Caco-2 (cell line): Measurements from ENCODE around the gene PDIA2. TPM values are rescaled to one million over a fixed set of nuclear protein-coding genes. Genes with fewer than 3 reads are reported as not detected.

Source experiments
- BruUV-seq: library from RNA; stranded (reverse); fragments of 400-500 nt; replicated peaks from 2 replicates; lab custom pipeline; 2021; lab: Mats Ljungman, UMichigan
- CTCF ChIA-PET: fragments of 300-600 bp; sonication (Branson Sonifier 250); formaldehyde crosslinking; loops from one replicate; lab custom pipeline; 2022; ENCODE audit warnings: antibody characterized with exemption; lab: Charles Lee
- POLR2A ChIA-PET: fragments of 300-600 bp; sonication (Branson Sonifier 250); formaldehyde crosslinking; loops from one replicate; lab custom pipeline; 2022; ENCODE audit warnings: antibody characterized with exemption; lab: Charles Lee
- DNase-seq, 2 experiments: peaks; one replicate each; pipeline versions ENCODE4 v3.0.0 to v3.0.0-alpha.2; 2020 to 2022
- H3K27me3 ChIP-seq: replicated peaks from 2 replicates; pipeline ENCODE4 v1.6.0; 2011; ENCODE audit warnings: low read length; ENCODE audit not compliant: control insufficient read depth, insufficient read depth
- H3K36me3 ChIP-seq: 2 replicates; pipeline ENCODE4 v1.5.1; 2011; ENCODE audit warnings: low read length; ENCODE audit not compliant: control insufficient read depth, insufficient read depth
- H3K4me1 ChIP-seq: fragments of 250-450 bp; sonication (Bioruptor Pico); 2 replicates; pipeline ENCODE4 v1.5.1; 2020; ENCODE audit warnings: mild to moderate bottlenecking
- H3K4me3 ChIP-seq: 2 replicates; pipeline ENCODE4 v1.5.1; 2011; ENCODE audit warnings: low read depth, mild to moderate bottlenecking, control low read depth, low read length
- H3K9me3 ChIP-seq: fragments of 250-450 bp; sonication (Bioruptor Pico); 2 replicates; pipeline ENCODE4 v1.5.1; 2020; ENCODE audit warnings: mild to moderate bottlenecking, moderate library complexity
- H3K27ac Mint-ChIP-seq: one replicate; pipeline ENCODE4 v1.8.0; 2022; ENCODE audit warnings: mixed read lengths; ENCODE audit not compliant: unreplicated experiment
- H3K27me3 Mint-ChIP-seq: one replicate; pipeline ENCODE4 v1.8.0; 2022; ENCODE audit warnings: mixed read lengths; ENCODE audit not compliant: insufficient read depth, unreplicated experiment
- H3K36me3 Mint-ChIP-seq: one replicate; pipeline ENCODE4 v1.8.0; 2022; ENCODE audit warnings: mild to moderate bottlenecking, mixed read lengths; ENCODE audit not compliant: insufficient read depth, unreplicated experiment
- H3K4me1 Mint-ChIP-seq: one replicate; pipeline ENCODE4 v1.8.0; 2022; ENCODE audit warnings: low read depth, mixed read lengths; ENCODE audit not compliant: unreplicated experiment
- H3K4me3 Mint-ChIP-seq: one replicate; pipeline ENCODE4 v1.8.0; 2022; ENCODE audit warnings: mild to moderate bottlenecking, moderate library complexity, mixed read lengths; ENCODE audit not compliant: unreplicated experiment
- H3K9me3 Mint-ChIP-seq: one replicate; pipeline ENCODE4 v1.8.0; 2022; ENCODE audit warnings: mixed read lengths; ENCODE audit not compliant: unreplicated experiment
- CTCF ChIP-seq, 2 experiments: fragments of 200-600 bp in 1 of 2; IDR thresholded peaks; 1 replicate in 1 of 2; 2 replicates in 1 of 2; pipeline versions ENCODE4 v1.5.1 to v1.8.0; 2011 to 2022; ENCODE audit warnings: antibody characterized with exemption in 1 of 2, control low read depth in 1 of 2, inconsistent platforms in 1 of 2, low read depth in 1 of 2, low read length in 1 of 2, mild to moderate bottlenecking in 1 of 2, moderate library complexity in 1 of 2; ENCODE audit not compliant: insufficient read depth in 1 of 2, severe bottlenecking in 1 of 2, unreplicated experiment in 1 of 2
- intact Hi-C: fragments of 100-400 bp; cut with micrococcal nuclease; formaldehyde crosslinking; loops from one replicate; pipeline ENCODE4 v1.10.0; 2022; ENCODE audit not compliant: unreplicated experiment
- total RNA-seq: library from RNA; stranded (reverse); gene quantifications from 2 replicates; pipeline ENCODE4 v1.2.3, GENCODE V29; 2022

Gene PDIA2
- total RNA-seq, 1 experiment from 2014 or later = 0.41 TPM

GRCh38 chr16:301235-301634, 18.3 kb downstream of the PDIA2 start:
- H3K4me3 ChIP-seq = no peak overlapping the region
- BruUV-seq = no TSS peak
- H3K27me3 Mint-ChIP-seq = no peaks in the 10 kb centered on the region
- H3K27me3 ChIP-seq = no peaks in the 10 kb centered on the region
- no peak for DNase-seq
- H3K9me3 Mint-ChIP-seq = no peaks in the 10 kb centered on the region
- no peaks in the 10 kb centered on the region for H3K9me3 ChIP-seq
- H3K4me1 ChIP-seq = no peaks in the 10 kb centered on the region
- H3K36me3 ChIP-seq = no peaks in the 10 kb centered on the region; the same call in 1 of the 2 replicates
- H3K4me3 Mint-ChIP-seq = no peak overlapping the region
- POLR2A ChIA-PET = no interaction called here
- H3K27ac Mint-ChIP-seq = no peak overlapping the region
- no peaks in the 10 kb centered on the region for H3K4me1 Mint-ChIP-seq
- CTCF ChIA-PET = interaction anchor here (0.9 kb wide), 1 partner anchor 52 kb away, joined by 3 read pairs; no protein-coding TSS in a partner anchor
- intact Hi-C loops = no loop called here
- no peak for TF ChIP-seq CTCF (IDR thresholded peaks at IDR 0.05; ENCODE audit: insufficient read depth in 1 of 2, low read depth in 1 of 2, low read length in 1 of 2, severe bottlenecking in 1 of 2, unreplicated experiment in 1 of 2)
- peaks cover 26% of the 10 kb centered on the region for H3K36me3 Mint-ChIP-seq

GRCh38 chr16:301950-302349, 19.0 kb downstream of the PDIA2 start:
- Mint-ChIP-seq H3K27me3 (no peaks in the 10 kb centered on the region), H3K36me3 (peaks cover 26% of the 10 kb centered on the region), H3K9me3 (no peaks in the 10 kb centered on the region), H3K4me3 (no peak overlapping the region), H3K27ac (no peak overlapping the region), H3K4me1 (no peaks in the 10 kb centered on the region)
- DNase-seq = no peak
- no peaks in the 10 kb centered on the region for H3K9me3 ChIP-seq
- no peak for TF ChIP-seq CTCF (IDR thresholded peaks at IDR 0.05; ENCODE audit: insufficient read depth in 1 of 2, low read depth in 1 of 2, low read length in 1 of 2, severe bottlenecking in 1 of 2, unreplicated experiment in 1 of 2)
- H3K4me1 ChIP-seq = no peaks in the 10 kb centered on the region
- no peaks in the 10 kb centered on the region; the same call in 1 of the 2 replicates for H3K36me3 ChIP-seq
- intact Hi-C loops = no loop called here
- no TSS peak for BruUV-seq
- CTCF ChIA-PET = interaction anchor here (0.8 kb wide), 1 partner anchor 51 kb away, joined by 3 read pairs; no protein-coding TSS in a partner anchor
- H3K4me3 ChIP-seq = no peak overlapping the region
- no peaks in the 10 kb centered on the region for H3K27me3 ChIP-seq
- POLR2A ChIA-PET = no interaction called here

- Histone ChIP-seq H3K4me3 (no peak overlapping the region), H3K4me1 (no peaks in the 10 kb centered on the region), H3K9me3 (no peaks in the 10 kb centered on the region), H3K27me3 (no peaks in the 10 kb centered on the region), H3K36me3 (peaks cover 1% of the 10 kb centered on the region)
- Mint-ChIP-seq H3K9me3 (no peaks in the 10 kb centered on the region), H3K4me3 (no peak overlapping the region), H3K27me3 (no peaks in the 10 kb centered on the region), H3K27ac (no peak overlapping the region), H3K4me1 (no peaks in the 10 kb centered on the region), H3K36me3 (peaks cover 27% of the 10 kb centered on the region)
- intact Hi-C loops = loop anchor here (1.0 kb wide), 1 partner anchor 58 kb away; no protein-coding TSS in a partner anchor
- BruUV-seq = no TSS peak
- POLR2A ChIA-PET = no interaction called here
- peak in 1 of 2 experiments; percentile 36 for DNase-seq
- peak in 1 of 2 experiments; percentile 33 for TF ChIP-seq CTCF (IDR thresholded peaks at IDR 0.05; ENCODE audit: insufficient read depth in 1 of 2, low read depth in 1 of 2, low read length in 1 of 2, severe bottlenecking in 1 of 2, unreplicated experiment in 1 of 2)
- CTCF ChIA-PET = no interaction called here
Measured at GRCh38 chr16:303760-304505, 21.0 kb downstream of the PDIA2 start.
